ENCODE measurements around the gene MBOAT2. TPM values are rescaled to one million over a fixed set of nuclear protein-coding genes. Genes with fewer than 3 reads are reported as not detected.

MBOAT2 gene
- total RNA-seq, 4 donors from 2014 or later, result 5.7 to 12.6 (median 7.4) TPM

DNA sequence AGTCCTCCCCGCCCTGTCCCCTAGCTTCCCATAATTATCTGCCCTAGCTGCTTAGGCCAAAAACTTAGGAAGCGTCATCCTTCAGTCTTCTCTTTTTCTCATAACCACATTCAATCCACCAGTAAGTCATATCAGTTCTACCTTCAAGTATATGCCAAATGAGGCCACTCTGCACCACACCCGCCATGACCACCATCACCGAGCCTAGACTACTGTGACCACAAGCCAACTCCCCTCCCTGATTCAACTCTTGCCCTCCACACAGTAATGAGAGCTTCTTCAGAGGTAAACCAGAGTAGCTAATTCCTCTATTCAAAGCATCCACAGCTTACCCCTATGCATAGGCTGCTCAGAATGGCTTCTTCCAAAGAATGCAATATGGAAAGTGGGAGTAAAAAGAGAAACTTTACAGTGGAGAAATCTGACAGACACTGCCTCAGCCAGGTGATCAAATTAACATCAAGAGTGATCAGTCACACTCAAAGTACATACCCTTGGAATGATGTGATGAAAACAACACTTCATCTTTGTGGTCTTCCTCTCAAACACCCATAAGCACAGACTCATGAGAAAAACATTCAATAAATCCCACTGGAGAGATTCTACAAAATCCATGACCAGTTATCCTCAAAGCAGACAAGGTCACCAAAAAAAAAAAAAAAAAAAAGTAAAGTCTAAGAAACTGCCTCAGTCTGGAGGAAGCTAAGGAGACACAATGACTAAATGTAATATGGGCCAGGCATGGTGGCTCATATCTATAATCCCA, 17.7 kb downstream of the MBOAT2 start:
- DNase-seq (ENCODE audit: low spot score), result no peak
- ATAC-seq (ENCODE audit: low FRiP score), result no peak
- TF ChIP-seq, protein P1, sequence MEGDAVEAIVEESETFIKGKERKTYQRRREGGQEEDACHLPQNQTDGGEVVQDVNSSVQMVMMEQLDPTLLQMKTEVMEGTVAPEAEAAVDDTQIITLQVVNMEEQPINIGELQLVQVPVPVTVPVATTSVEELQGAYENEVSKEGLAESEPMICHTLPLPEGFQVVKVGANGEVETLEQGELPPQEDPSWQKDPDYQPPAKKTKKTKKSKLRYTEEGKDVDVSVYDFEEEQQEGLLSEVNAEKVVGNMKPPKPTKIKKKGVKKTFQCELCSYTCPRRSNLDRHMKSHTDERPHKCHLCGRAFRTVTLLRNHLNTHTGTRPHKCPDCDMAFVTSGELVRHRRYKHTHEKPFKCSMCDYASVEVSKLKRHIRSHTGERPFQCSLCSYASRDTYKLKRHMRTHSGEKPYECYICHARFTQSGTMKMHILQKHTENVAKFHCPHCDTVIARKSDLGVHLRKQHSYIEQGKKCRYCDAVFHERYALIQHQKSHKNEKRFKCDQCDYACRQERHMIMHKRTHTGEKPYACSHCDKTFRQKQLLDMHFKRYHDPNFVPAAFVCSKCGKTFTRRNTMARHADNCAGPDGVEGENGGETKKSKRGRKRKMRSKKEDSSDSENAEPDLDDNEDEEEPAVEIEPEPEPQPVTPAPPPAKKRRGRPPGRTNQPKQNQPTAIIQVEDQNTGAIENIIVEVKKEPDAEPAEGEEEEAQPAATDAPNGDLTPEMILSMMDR (IDR thresholded peaks at IDR 0.05), result no peak

DNA sequence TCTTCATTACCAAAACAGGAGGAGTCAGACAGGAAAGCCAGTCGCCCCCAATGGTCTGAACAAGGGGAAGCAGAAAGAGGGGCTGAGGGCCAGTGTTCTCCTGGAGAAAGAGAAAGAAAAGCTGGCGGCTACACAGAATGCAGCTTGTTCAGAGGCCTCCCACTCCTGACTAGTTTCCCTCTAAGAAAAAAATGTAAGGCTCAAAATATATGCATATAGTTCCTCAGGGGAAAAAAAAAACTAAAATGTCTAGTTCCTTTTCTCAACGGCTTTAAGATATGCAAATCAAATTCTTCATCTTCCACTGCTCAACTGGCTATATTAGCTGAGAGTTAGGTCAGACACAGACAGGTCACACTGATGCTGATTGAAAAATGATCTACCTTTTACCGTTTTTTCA, 18.6 kb downstream of the MBOAT2 start:
- DNase-seq (ENCODE audit: low spot score), result no peak
- TF ChIP-seq, protein P1 (IDR thresholded peaks at IDR 0.05), result no peak
- ATAC-seq (ENCODE audit: low FRiP score), result no peak

DNA sequence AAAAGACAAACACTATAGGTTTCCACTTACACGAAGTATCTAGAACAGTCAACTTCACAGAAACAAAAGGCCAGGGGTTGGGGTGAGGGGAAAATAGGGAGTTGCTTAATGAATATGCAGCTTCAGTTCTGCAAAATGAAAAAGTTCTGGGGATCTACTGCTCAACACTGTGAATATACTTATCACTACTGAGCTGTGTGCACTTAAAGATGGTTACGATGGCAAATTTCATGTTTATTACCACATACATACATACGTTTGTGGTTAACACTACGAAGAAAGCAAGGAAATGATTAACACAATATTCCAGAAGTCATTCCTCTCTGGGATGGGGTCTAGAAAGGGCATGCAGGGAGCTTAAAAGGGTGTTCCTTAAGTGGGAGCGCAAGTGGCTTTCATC, 19.3 kb downstream of the MBOAT2 start:
- ATAC-seq (ENCODE audit: low FRiP score) (no peak), DNase-seq (ENCODE audit: low spot score) (no peak)
- TF ChIP-seq, protein P1 (IDR thresholded peaks at IDR 0.05), result no peak

DNA sequence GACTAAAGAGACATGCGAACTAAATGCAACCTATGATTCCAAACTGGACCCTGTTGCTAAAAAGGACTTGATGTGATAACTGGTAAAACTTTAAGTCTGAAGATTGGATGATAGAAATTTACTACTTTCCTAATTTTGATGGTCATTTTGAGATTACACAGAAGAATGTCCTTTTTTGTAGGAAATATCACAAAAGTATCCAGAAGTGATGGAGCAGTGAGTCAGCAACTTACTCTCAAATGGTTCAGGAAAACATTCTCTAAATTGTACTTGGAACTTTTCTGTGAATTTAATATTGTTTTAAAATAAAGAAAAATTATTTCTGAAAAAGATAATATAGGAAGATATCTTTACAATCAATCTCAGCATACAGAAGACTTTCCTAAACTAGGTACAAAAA, 19.9 kb downstream of the MBOAT2 start:
- DNase-seq (ENCODE audit: low spot score), result no peak
- TF ChIP-seq, protein P1 (IDR thresholded peaks at IDR 0.05), result no peak
- no peak for ATAC-seq (ENCODE audit: low FRiP score)

DNA sequence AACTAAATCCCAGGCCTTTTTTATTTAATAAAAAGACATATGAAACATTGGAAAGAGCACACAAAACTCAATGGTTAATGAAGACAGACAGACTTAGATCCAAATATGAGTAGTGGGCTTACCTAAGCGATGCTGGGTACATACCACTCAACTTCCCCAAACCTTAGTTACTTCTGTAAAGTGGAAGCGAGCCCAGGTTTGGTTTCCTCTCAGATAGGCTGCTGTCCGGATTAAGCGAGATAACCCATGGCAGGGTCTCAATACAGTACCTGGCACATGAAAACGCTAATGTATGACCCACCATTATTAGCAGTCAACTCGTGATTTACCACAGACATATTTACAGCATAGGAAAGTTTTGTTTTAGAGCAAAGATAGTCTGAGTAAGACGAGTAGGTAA, 21.6 kb downstream of the MBOAT2 start:
- no peak for ATAC-seq (ENCODE audit: low FRiP score)
- TF ChIP-seq, protein P1 (IDR thresholded peaks at IDR 0.05), result no peak
- DNase-seq (ENCODE audit: low spot score), result no peak

DNA sequence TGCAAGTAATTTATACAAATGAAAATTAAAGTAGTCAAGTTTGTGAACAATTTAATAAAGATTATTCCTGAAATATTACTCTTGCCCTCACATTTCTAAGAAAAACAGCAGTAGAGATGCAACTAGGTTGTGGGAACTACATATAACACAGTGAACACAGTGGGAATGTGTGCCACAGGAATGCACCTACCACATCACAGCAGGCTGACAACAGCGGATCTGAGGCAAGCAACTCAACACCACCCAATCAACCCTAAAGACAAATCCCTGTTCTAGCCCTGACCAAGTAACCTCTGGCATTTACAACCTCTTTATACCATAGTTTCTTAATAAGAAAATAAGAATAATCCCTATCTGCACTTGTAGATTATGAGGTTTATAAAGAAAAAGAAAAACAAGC, 23.4 kb downstream of the MBOAT2 start:
- ATAC-seq (ENCODE audit: low FRiP score) (no peak), DNase-seq (ENCODE audit: low spot score) (no peak)
- TF ChIP-seq, protein P1 (IDR thresholded peaks at IDR 0.05), result no peak

DNA sequence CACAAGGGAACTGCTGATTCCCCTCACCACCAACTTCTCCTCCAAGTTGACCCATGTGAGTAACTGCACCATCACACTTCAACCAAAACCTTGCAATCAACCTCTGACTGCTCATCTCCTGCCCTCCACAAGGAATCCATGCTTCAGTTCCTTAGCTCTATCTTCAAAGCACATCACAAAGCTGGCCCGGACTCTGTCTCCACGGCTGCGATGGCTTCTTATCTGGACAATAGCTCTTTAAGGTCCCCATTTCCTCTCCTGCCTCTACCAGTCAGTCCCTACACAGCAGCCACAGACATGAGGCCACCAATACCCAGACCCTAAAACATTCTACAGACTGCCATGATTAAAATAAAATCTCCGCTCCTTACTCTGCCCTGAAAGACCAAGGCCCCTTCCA, 25.7 kb downstream of the MBOAT2 start:
- TF ChIP-seq, protein P1 (IDR thresholded peaks at IDR 0.05), result no peak
- no peak for DNase-seq (ENCODE audit: low spot score)
- no peak for ATAC-seq (ENCODE audit: low FRiP score)
